BLaER1 treated with 17β-estradiol and CSF1 and Interleukin-3, amounts not matched to agents 10 nM and 100 nM (cell line): ENCODE results near the gene NASP.

Experiments
- H3K27ac ChIP-seq, 11 experiments: shearing (Covaris generic); formaldehyde crosslinking; 2 replicates each; pipeline ENCODE4 v1.8.1; 2022
- H3K27me3 ChIP-seq, 11 experiments: shearing (Covaris generic); formaldehyde crosslinking; 2 replicates each; pipeline ENCODE4 v1.8.1; 2022
- H3K36me3 ChIP-seq, 11 experiments: shearing (Covaris generic); formaldehyde crosslinking; 2 replicates each; pipeline ENCODE4 v1.8.1; 2022
- H3K4me1 ChIP-seq, 10 experiments: shearing (Covaris generic); formaldehyde crosslinking; 2 replicates each; pipeline ENCODE4 v1.8.1; 2022
- H3K4me2 ChIP-seq, 11 experiments: shearing (Covaris generic); formaldehyde crosslinking; 2 replicates each; pipeline ENCODE4 v1.8.1; 2022
- H3K4me3 ChIP-seq, 10 experiments: shearing (Covaris generic); formaldehyde crosslinking; 2 replicates each; pipeline ENCODE4 v1.8.1; 2022
- H3K9ac ChIP-seq, 11 experiments: shearing (Covaris generic); formaldehyde crosslinking; 2 replicates each; pipeline ENCODE4 v1.8.1; 2022
- H3K9me3 ChIP-seq, 11 experiments: shearing (Covaris generic); formaldehyde crosslinking; replicated peaks in 1 of 11; 2 replicates each; pipeline ENCODE4 v1.8.1; 2022
- H4K20me1 ChIP-seq, 11 experiments: shearing (Covaris generic); formaldehyde crosslinking; 2 replicates each; pipeline ENCODE4 v1.8.1; 2022
- Cebpa-rat ChIP-seq, 11 experiments: shearing (Covaris generic); IDR thresholded peaks; 2 replicates each; pipeline ENCODE4 v1.8.1; 2022

NASP gene

DNA sequence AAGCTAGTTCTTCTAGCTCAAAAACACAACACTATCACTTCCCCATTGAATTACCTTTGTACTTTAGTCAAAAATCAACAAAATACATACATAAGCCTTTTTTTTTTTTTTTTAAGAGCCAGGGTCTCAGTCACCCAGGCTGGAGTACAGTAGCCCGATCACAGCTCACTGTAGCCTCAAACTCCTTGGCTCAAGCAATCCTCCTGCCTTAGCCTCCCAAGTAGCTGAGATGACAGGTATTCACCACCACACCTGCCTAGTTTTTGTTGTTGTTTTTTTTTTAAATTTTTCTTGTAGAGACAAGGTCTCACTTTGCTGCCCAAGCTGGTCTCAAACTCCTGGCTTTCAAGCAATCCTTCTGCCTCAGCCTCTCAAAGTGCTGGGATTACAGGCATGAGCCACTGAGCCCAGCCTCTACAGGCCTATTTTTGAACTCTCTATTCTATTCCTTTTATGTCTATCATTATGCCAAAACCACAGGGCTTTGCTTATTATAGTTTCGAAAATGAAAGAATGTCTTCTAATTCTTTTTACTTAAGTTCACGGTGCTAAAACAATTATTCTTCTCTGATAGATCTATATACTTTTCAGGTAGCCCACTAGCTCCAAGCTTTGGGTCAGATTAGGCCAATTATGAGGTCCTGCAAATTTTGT is 72.9 kb downstream of the NASP start:
- Histone ChIP-seq H3K4me2 (no peak overlapping the region), H3K9ac (no peak overlapping the region), H3K36me3 (peaks cover 99 to 100% (median 100%) of the 10 kb centered on the region in 11 experiments), H3K9me3 (no peaks in the 10 kb centered on the region), H3K27me3 (no peaks in the 10 kb centered on the region), H3K4me1 (no peaks in the 10 kb centered on the region), H4K20me1 (peaks cover 25 to 99% (median 44%) of the 10 kb centered on the region in 11 experiments), H3K27ac (no peak overlapping the region), H3K4me3 (no peak overlapping the region)
- TF ChIP-seq Cebpa-rat (IDR thresholded peaks at IDR 0.05), result no peak

DNA sequence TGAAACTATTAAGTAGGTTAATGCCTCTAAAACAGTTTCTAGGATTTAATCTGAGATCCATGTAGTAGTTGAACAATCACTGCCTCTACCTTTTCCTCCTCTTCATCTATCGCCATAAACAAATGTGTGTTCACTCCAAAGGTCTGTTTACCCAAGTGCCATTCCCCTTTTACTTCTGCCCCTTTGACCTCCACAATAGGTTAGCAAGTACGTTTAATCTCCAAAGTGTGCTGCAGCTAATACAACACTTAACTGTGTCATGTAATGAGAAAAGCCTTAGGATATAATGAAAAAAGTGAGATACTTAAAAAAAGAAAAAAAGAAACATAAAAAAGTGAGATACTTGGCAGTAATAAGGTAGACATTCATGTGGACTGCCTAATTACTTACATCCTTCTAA is 74.3 kb downstream of the NASP start:
- peaks cover 40 to 99% (median 54%) of the 10 kb centered on the region in 11 experiments for H4K20me1 ChIP-seq
- TF ChIP-seq Cebpa-rat (IDR thresholded peaks at IDR 0.05), result no peak

DNA sequence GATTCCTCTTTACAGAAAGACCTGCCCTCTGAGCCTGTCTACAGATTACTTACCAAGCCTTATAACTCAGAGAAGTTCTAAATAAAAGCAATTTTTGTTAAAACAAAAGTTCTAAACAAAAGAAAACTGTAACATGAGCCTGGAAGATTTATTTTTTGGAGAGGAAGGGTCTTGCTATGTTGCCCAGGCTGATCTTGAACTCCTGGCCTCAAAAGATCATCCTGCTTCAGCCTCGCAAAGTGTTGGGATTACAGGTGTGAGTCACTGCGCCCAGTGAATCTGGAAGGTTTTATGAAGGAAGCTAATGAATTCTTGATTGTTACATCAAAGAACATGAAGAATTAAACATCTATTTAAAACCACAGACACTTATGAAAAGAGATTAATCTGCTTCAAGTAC is 75.4 kb downstream of the NASP start:
- no peaks in the 10 kb centered on the region for H3K27me3 ChIP-seq
- H3K4me3 ChIP-seq, result no peak overlapping the region
- peaks cover 74 to 99% (median 88%) of the 10 kb centered on the region in 11 experiments for H3K36me3 ChIP-seq
- no peaks in the 10 kb centered on the region for H3K9me3 ChIP-seq
- no peaks in the 10 kb centered on the region for H3K4me1 ChIP-seq
- no peak overlapping the region for H3K9ac ChIP-seq
- H4K20me1 ChIP-seq, result peaks cover 48 to 100% (median 65%) of the 10 kb centered on the region in 11 experiments
- no peak overlapping the region for H3K27ac ChIP-seq
- no peak for TF ChIP-seq Cebpa-rat (IDR thresholded peaks at IDR 0.05)
- no peak overlapping the region for H3K4me2 ChIP-seq

More for the DNA sequence above, 74.3 kb downstream of the NASP start:
- Histone ChIP-seq H3K27ac (no peak overlapping the region), H3K4me3 (no peak overlapping the region), H3K4me2 (no peak overlapping the region), H3K36me3 (peaks cover 85 to 100% (median 97%) of the 10 kb centered on the region in 11 experiments), H3K9ac (no peak overlapping the region), H3K27me3 (no peaks in the 10 kb centered on the region), H3K9me3 (no peaks in the 10 kb centered on the region), H3K4me1 (no peaks in the 10 kb centered on the region)

DNA sequence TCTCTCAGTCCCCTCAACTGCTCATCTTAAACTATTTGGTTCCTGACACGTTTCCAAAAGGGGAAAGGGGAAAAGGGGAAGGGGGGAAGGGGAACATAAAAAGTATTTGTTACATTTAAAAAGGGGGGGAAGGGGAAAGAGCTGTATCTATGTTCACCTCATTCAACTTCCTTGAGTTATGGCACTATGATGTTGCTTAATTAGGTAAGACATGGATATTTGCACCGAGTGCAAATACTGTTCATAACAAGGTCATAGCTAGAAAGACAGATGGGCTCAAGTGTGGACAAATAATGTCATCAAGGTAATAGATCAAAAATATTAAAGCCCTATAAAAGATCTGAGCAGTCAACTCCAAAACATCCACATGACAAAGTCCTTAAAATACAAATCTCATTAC is 76.5 kb downstream of the NASP start:
- Histone ChIP-seq H3K4me2 (no peak overlapping the region), H3K4me3 (no peak overlapping the region), H3K27ac (no peak overlapping the region), H3K27me3 (no peaks in the 10 kb centered on the region), H4K20me1 (peaks cover 59 to 100% (median 76%) of the 10 kb centered on the region in 11 experiments), H3K9ac (no peak overlapping the region), H3K36me3 (peaks cover 72 to 99% (median 85%) of the 10 kb centered on the region in 11 experiments), H3K9me3 (no peaks in the 10 kb centered on the region), H3K4me1 (no peaks in the 10 kb centered on the region)
- no peak for TF ChIP-seq Cebpa-rat (IDR thresholded peaks at IDR 0.05)

DNA sequence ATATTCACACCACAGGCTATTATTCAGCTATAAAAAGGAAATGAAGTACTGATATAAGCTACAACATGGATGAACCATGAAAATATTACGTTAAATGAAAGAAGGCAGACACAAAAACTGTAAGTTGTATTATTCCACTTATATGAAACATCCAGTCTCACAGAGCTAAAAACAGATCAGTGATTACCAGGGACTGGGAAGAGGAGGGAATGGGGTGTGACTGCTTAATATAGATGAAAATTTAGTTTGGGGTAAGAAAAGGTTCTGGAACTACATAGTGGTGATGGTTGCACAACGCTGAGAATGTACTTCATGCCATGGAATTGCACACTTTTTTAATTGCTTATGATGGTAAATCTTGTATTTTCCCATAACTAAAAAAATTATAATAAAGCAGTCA is 83.0 kb downstream of the NASP start:
- H3K27ac ChIP-seq, result no peak overlapping the region
- no peak overlapping the region for H3K9ac ChIP-seq
- H3K4me2 ChIP-seq, result no peak overlapping the region
- no peaks in the 10 kb centered on the region for H3K9me3 ChIP-seq
- H3K36me3 ChIP-seq, result peaks cover 24 to 85% (median 59%) of the 10 kb centered on the region in 11 experiments; a peak in 20 of 22 replicates
- peaks cover 96 to 100% (median 100%) of the 10 kb centered on the region in 11 experiments for H4K20me1 ChIP-seq
- H3K4me3 ChIP-seq, result no peak overlapping the region
- H3K27me3 ChIP-seq, result no peaks in the 10 kb centered on the region
- TF ChIP-seq Cebpa-rat (IDR thresholded peaks at IDR 0.05), result no peak
- H3K4me1 ChIP-seq, result peaks cover 0 to 25% (median 13%) of the 10 kb centered on the region in 10 experiments; a peak in 13 of 20 replicates

DNA sequence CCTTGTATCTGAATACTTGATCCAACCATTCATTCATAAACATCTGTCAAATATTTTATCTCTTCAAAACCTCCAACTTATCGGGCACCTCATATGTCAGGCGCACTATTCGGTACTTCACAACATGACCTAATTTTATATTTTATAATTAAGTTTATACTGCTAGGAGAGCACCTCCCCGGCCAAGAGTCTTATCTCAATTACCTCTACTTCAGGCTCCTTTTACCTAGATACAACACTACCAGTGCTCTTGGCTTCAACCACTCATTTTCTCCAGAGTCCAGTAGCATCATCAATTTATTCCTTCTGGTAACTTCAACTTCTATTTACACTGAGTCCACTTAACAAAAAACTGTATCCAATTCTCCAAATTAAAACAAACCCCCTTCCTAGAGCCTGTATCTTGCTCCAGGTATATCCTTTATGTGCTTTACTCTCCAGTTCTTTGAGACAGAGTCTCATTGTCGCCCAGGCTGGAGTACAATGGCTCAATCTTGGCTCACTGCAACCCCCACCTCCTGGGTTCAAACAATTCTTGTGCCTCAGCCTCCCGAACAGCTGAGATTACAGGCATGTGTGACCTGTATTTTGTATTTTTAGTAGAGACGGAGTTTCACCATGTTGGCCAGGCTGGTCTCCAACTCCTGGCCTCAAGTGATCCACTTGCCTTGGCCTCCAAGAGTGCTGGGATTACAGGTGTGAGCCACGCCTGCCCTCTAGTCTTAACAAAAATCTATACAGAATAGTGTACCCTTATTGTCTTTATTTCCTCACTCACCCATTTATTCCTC is 83.7 kb downstream of the NASP start:
- Histone ChIP-seq H3K4me1 (peaks cover 0 to 29% (median 13%) of the 10 kb centered on the region in 10 experiments; a peak in 13 of 20 replicates), H3K27ac (no peak overlapping the region), H3K36me3 (peaks cover 24 to 85% (median 59%) of the 10 kb centered on the region in 11 experiments; a peak in 20 of 22 replicates), H3K4me2 (no peak overlapping the region), H3K9me3 (no peaks in the 10 kb centered on the region), H3K9ac (no peak overlapping the region), H4K20me1 (peaks cover 96 to 100% (median 100%) of the 10 kb centered on the region in 11 experiments), H3K4me3 (no peak overlapping the region), H3K27me3 (no peaks in the 10 kb centered on the region)
- TF ChIP-seq Cebpa-rat (IDR thresholded peaks at IDR 0.05), result no peak
